Measurements from ENCODE around the gene PHF11.

PHF11 gene

DNA sequence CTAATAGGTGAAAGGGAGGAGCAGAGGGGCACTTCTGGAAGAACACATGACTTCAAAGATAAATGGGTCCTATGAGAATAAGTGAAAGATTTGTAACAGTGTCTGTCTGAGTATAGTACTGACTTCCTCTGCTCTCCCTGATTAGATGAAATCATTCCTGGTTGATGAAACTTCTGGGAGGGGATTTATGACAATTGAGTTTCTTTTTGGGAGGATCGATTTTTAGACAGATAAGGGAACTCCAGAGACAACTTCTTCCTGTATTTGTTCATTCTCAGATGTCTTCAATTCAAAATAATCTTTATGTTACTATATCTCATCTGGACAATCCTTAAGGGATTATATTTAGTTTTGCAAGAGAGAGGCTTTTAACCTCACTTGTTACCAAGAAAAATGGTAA is 31.7 kb upstream of the PHF11 start:
- Histone ChIP-seq H3K4me3 (ENCODE audit: low read depth, low read length) (no peak overlapping the region), H3K27ac (ENCODE audit: extremely low read depth, low read depth, low read length) (no peak overlapping the region), H3K36me3 (ENCODE audit: control insufficient read depth in 2 of 2, insufficient read depth in 1 of 2, low read length in 2 of 2) (peaks cover 0 to 20% of the 10 kb centered on the region in 2 experiments; a peak in 2 of 3 replicates), H3K4me1 (ENCODE audit: control insufficient read depth, insufficient read depth, low read length) (no peaks in the 10 kb centered on the region), H3K9me3 (ENCODE audit: control insufficient read depth, insufficient read depth, low read depth, low read length) (no peaks in the 10 kb centered on the region)
- ChIA-PET CTCF (no interaction called here), POLR2A (no interaction called here)
- TF ChIP-seq ZNF777 (tag by site-specific recombination; IDR thresholded peaks at IDR 0.05; ENCODE audit: borderline replicate concordance) (no peak), ZNF302 (tag by site-specific recombination; IDR thresholded peaks at IDR 0.05; ENCODE audit: low read depth) (no peak), ZXDB (tag by site-specific recombination; IDR thresholded peaks at IDR 0.05) (no peak), ZNF837 (tag by site-specific recombination; IDR thresholded peaks at IDR 0.05) (no peak), ZNF10 (tag by site-specific recombination; IDR thresholded peaks at IDR 0.05) (no peak), KLF10 (tag by site-specific recombination; IDR thresholded peaks at IDR 0.05) (no peak), SETDB1 (IDR thresholded peaks at IDR 0.05; ENCODE audit: insufficient read length, low read length) (no peak), ZNF174 (tag by site-specific recombination; IDR thresholded peaks at IDR 0.05) (no peak), ZNF707 (tag by site-specific recombination; IDR thresholded peaks at IDR 0.05) (no peak), ZNF292 (tag by site-specific recombination; IDR thresholded peaks at IDR 0.05; ENCODE audit: borderline replicate concordance, low read depth) (no peak), KLF16 (tag by site-specific recombination; IDR thresholded peaks at IDR 0.05) (no peak), ZNF561 (tag by site-specific recombination; IDR thresholded peaks at IDR 0.05; ENCODE audit: borderline replicate concordance) (no peak), ZFP37 (tag by site-specific recombination; IDR thresholded peaks at IDR 0.05) (no peak)
- TF ChIP-seq, protein P1, sequence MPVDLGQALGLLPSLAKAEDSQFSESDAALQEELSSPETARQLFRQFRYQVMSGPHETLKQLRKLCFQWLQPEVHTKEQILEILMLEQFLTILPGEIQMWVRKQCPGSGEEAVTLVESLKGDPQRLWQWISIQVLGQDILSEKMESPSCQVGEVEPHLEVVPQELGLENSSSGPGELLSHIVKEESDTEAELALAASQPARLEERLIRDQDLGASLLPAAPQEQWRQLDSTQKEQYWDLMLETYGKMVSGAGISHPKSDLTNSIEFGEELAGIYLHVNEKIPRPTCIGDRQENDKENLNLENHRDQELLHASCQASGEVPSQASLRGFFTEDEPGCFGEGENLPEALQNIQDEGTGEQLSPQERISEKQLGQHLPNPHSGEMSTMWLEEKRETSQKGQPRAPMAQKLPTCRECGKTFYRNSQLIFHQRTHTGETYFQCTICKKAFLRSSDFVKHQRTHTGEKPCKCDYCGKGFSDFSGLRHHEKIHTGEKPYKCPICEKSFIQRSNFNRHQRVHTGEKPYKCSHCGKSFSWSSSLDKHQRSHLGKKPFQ (tag by site-specific recombination; IDR thresholded peaks at IDR 0.05), result no peak
- TF ChIP-seq, protein P2, sequence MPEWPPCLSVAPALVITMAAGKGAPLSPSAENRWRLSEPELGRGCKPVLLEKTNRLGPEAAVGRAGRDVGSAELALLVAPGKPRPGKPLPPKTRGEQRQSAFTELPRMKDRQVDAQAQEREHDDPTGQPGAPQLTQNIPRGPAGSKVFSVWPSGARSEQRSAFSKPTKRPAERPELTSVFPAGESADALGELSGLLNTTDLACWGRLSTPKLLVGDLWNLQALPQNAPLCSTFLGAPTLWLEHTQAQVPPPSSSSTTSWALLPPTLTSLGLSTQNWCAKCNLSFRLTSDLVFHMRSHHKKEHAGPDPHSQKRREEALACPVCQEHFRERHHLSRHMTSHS (tag by site-specific recombination; IDR thresholded peaks at IDR 0.05), result no peak
- TF ChIP-seq, protein P3, sequence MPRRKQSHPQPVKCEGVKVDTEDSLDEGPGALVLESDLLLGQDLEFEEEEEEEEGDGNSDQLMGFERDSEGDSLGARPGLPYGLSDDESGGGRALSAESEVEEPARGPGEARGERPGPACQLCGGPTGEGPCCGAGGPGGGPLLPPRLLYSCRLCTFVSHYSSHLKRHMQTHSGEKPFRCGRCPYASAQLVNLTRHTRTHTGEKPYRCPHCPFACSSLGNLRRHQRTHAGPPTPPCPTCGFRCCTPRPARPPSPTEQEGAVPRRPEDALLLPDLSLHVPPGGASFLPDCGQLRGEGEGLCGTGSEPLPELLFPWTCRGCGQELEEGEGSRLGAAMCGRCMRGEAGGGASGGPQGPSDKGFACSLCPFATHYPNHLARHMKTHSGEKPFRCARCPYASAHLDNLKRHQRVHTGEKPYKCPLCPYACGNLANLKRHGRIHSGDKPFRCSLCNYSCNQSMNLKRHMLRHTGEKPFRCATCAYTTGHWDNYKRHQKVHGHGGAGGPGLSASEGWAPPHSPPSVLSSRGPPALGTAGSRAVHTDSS (tag by site-specific recombination; IDR thresholded peaks at IDR 0.05), result no peak
- TF ChIP-seq, protein P4, sequence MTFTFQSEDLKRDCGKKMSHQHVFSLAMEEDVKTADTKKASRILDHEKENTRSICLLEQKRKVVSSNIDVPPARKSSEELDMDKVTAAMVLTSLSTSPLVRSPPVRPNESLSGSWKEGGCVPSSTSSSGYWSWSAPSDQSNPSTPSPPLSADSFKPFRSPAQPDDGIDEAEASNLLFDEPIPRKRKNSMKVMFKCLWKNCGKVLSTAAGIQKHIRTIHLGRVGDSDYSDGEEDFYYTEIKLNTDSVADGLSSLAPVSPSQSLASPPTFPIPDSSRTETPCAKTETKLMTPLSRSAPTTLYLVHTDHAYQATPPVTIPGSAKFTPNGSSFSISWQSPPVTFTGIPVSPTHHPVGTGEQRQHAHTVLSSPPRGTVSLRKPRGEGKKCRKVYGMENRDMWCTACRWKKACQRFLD (tag by site-specific recombination; IDR thresholded peaks at IDR 0.05), result no peak
- TF ChIP-seq, protein P5, sequence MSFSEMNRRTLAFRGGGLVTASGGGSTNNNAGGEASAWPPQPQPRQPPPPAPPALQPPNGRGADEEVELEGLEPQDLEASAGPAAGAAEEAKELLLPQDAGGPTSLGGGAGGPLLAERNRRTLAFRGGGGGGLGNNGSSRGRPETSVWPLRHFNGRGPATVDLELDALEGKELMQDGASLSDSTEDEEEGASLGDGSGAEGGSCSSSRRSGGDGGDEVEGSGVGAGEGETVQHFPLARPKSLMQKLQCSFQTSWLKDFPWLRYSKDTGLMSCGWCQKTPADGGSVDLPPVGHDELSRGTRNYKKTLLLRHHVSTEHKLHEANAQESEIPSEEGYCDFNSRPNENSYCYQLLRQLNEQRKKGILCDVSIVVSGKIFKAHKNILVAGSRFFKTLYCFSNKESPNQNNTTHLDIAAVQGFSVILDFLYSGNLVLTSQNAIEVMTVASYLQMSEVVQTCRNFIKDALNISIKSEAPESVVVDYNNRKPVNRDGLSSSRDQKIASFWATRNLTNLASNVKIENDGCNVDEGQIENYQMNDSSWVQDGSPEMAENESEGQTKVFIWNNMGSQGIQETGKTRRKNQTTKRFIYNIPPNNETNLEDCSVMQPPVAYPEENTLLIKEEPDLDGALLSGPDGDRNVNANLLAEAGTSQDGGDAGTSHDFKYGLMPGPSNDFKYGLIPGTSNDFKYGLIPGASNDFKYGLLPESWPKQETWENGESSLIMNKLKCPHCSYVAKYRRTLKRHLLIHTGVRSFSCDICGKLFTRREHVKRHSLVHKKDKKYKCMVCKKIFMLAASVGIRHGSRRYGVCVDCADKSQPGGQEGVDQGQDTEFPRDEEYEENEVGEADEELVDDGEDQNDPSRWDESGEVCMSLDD (tag by site-specific recombination; IDR thresholded peaks at IDR 0.05), result no peak
- TF ChIP-seq, protein P6, sequence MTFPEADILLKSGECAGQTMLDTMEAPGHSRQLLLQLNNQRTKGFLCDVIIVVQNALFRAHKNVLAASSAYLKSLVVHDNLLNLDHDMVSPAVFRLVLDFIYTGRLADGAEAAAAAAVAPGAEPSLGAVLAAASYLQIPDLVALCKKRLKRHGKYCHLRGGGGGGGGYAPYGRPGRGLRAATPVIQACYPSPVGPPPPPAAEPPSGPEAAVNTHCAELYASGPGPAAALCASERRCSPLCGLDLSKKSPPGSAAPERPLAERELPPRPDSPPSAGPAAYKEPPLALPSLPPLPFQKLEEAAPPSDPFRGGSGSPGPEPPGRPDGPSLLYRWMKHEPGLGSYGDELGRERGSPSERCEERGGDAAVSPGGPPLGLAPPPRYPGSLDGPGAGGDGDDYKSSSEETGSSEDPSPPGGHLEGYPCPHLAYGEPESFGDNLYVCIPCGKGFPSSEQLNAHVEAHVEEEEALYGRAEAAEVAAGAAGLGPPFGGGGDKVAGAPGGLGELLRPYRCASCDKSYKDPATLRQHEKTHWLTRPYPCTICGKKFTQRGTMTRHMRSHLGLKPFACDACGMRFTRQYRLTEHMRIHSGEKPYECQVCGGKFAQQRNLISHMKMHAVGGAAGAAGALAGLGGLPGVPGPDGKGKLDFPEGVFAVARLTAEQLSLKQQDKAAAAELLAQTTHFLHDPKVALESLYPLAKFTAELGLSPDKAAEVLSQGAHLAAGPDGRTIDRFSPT (tag by site-specific recombination; IDR thresholded peaks at IDR 0.05), result no peak
